A549 treated with RU486 at 1 μM for 4 hours (cell line): ENCODE data around the gene UBE2A. TPM values are rescaled to one million over a fixed set of nuclear protein-coding genes. Genes with fewer than 3 reads are reported as not detected.

Experiments
- total RNA-seq: library from RNA; stranded (reverse); fragments of 200-300 nt; extraction: Qiagen RNA extraction; gene quantifications from 5 replicates; pipeline ENCODE4 v1.2.3, GENCODE V29; 2022; ENCODE audit warnings: low read depth

The UBE2A gene
- 136 to 142 TPM (median 138 TPM) in 5 replicates for total RNA-seq

GRCh38 chrX:119574394-119575266 is at the start of gene UBE2A:
Gene UBE2A (plus strand): TSS chrX:119574563. CDS start chrX:119574712, 149 bp downstream.

GRCh38 chrX:119565107-119565663 is 9.2 kb upstream of the UBE2A start, which contains the start of gene STEEP1:
Gene STEEP1 (minus strand): TSS chrX:119565409. CDS start chrX:119565355, 54 bp downstream.

DNA sequence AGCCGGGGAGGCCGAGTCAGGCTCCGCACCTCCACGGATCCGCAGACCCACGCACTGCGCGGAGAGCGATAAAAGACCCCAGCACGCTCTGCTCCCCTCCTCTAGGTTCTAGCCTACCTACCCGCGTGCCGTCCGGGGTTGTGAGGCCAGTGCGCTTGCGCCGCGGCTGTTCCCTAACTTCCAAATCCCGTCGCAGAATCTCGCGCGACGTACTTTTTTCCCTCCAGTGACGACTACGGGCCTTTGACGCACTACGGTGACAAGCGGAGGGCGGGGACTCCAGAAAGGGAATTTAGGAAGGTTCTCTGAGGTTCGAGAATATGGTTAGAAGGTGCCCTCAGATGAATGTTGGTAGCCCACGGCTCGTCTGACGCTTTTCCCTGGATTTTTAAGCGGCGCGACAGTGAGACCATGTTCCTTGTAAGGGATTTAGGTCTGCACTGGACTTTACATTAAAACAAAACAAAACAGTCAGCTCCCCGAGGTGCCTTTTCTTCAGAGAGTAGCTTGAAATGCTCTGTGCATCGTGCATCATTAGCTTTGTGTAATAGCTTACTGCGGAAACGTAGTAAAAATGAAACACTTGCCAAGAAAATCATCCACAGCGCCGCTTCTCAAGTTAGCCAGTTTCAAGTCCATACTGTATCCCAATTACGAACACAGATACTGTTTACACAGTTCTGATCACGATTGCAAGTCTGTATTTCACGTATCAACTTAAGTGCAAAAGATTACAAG is 32.1 kb downstream of the UBE2A start, which contains the start of gene NKRF:
Gene NKRF (minus strand): TSS at position 145 of the 738 bp plus-strand sequence.

Other genes with a start within 250 kb of the UBE2A start
- 24.6 to 33.4 TPM (median 30.9 TPM) in 5 replicates for gene SLC25A43, start 175.2 kb upstream of the UBE2A start, total RNA-seq
- 692 to 803 TPM (median 758 TPM) in 5 replicates for gene SLC25A5, start 106.1 kb upstream of the UBE2A start, total RNA-seq
- 30.1 to 40.3 TPM (median 32.2 TPM) in 5 replicates for gene STEEP1, start 9.2 kb upstream of the UBE2A start, total RNA-seq
- gene NKRF, start 31.9 kb downstream of the UBE2A start, total RNA-seq = 14.4 to 19.9 TPM (median 18.5 TPM) in 5 replicates
- gene SEPTIN6, start 118.6 kb downstream of the UBE2A start, total RNA-seq = 9.3 to 11.8 TPM (median 10.5 TPM) in 5 replicates
- gene SOWAHD, start 184.0 kb downstream of the UBE2A start, total RNA-seq = 0.09 to 0.20 TPM (median 0.17 TPM) in 4 of 5 replicates, not detected in the other
- 3,393 to 5,238 TPM (median 3,694 TPM) in 5 replicates for gene RPL39, start 217.1 kb downstream of the UBE2A start, total RNA-seq